ENCODE results near the gene MOB2.

The MOB2 gene

GRCh38 chr11:1453611-1454034 lies 33.0 kb downstream of the MOB2 start:
- no peak for DNase-seq (ENCODE audit: low read depth)
- no peak for TF ChIP-seq CTCF (conservative IDR thresholded peaks at IDR 0.05; ENCODE audit: low read length)
- no peak overlapping the region for H3K4me3 ChIP-seq (ENCODE audit: low read length)

GRCh38 chr11:1452744-1453143 lies 33.8 kb downstream of the MOB2 start:
- DNase-seq (ENCODE audit: low read depth), result no peak
- no peak overlapping the region for H3K4me3 ChIP-seq (ENCODE audit: low read length)
- no peak for TF ChIP-seq CTCF (conservative IDR thresholded peaks at IDR 0.05; ENCODE audit: low read length)

DNA sequence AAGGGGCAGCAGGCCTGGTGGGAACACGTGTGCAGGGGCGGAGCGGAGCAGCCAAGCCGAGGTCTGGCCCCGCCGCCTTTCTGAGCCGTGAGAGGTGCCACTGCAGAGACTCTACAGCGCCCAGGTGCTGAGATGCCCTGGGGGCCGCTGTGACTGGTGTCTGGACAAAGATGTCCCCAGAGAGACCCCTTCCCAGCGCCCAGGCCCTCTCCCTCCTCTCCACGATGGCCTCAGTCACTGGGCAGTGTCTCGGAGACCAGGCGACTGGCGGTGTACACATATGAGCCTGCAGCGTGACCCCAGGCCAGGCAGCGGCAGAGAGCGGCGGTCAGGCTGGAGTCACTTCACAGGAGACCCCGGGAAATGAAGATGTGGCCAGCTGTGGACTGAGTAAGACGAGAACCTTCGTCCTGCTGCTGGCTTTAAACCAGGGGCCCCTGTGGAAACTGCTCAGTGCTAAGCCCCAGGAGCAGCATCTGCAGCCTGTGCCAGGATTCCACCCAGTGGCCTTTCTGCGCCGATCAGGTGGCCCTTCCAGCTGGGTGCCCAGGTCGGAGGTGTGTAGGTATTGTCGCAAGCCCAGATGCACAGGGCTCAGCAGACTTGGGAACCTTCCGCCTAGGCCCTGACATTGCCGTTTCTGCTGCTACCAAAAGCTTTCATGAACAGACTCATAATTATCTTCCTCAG lies 34.7 kb downstream of the MOB2 start:
- TF ChIP-seq CTCF (conservative IDR thresholded peaks at IDR 0.05; ENCODE audit: low read length), result no peak
- no peak overlapping the region for H3K4me3 ChIP-seq (ENCODE audit: low read length)
- no peak for DNase-seq (ENCODE audit: low read depth)

GRCh38 chr11:1450949-1451710 lies 35.4 kb downstream of the MOB2 start:
- no peak for TF ChIP-seq CTCF (conservative IDR thresholded peaks at IDR 0.05; ENCODE audit: low read length)
- no peak overlapping the region for H3K4me3 ChIP-seq (ENCODE audit: low read length)
- DNase-seq (ENCODE audit: low read depth), result no peak

DNA sequence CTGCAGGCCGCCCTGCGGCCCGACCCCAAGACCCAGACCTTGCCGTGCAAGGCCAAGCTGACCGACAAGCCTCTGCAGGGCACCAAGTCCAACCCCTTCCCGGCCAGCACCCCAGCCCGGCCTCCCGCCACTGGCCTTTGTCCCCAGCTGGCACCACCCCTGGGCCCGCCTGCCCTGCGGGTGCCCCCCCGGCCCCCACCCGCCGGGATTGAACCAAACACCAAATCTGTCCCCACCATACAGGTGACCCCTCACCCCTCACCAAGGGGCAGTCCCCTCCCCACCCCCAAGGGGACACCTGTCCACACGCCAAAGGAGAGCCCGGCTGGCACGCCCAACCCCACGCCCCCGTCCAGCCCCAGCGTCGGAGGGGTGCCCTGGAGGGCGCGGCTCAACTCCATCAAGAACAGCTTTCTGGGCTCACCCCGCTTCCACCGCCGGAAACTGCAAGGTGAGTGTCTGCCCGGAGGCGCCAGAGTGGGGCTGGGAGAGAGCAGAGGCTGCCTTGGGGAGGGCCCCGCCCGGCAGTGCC lies 36.2 kb downstream of the MOB2 start:
- no peak for TF ChIP-seq CTCF (conservative IDR thresholded peaks at IDR 0.05; ENCODE audit: low read length)
- no peak for DNase-seq (ENCODE audit: low read depth)
- no peak overlapping the region for H3K4me3 ChIP-seq (ENCODE audit: low read length)

DNA sequence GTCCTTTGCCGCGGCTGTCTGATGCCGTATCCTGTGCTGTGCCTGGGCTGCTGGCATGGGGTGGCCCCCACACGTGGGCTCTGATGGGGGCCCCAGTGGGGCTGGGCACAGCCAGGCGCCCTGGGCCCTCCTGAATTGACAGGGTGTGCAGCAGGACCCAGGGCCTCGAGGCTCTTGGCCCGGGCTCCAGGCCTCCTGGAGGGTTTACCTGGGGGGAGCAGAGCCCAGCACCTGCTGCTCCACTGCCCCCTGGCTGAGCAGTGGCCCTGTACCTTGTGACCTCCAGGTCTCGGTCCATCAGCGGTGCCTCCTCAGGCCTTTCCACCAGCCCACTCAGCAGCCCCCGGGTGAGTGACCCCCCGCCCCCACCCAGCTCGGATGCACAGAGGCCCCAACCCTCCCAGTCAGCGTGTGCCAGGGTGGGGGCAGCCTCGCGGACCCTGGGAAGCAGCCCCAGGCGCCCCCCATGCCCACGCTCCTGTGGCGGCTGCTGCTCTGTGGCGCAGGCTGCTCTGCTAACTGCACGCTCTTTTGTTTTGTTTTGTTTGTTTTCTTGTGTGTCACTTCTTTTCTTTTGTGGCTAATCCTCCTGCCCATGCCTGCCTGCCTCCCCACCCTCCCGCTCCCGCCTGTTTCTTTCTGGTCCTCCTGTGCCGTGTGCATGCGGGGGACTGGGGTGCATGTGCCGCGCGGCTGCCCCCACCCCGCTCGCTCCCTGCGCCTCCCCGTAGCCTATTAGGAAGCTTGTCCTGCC lies 36.9 kb downstream of the MOB2 start:
- TF ChIP-seq CTCF (conservative IDR thresholded peaks at IDR 0.05; ENCODE audit: low read length), result no peak
- no peak overlapping the region for H3K4me3 ChIP-seq (ENCODE audit: low read length)
- no peak for DNase-seq (ENCODE audit: low read depth)
